ENCODE data around the gene MAGEA3.
"Not testable (repeated sequence)": the region's sequence is repeated elsewhere in the genome, so short reads cannot be mapped to it uniquely, and the experiment has no call there.

Gene MAGEA3

GRCh38 chrX:152735860-152736511 lies 37.4 kb downstream of the MAGEA3 start:
- in situ Hi-C loops (cut with HindIII; ENCODE audit: low sequenced_read_pairs) = no loop called here

- in situ Hi-C loops (cut with HindIII; ENCODE audit: low sequenced_read_pairs) = not testable (repeated sequence)
Observed at GRCh38 chrX:152736528-152736927, 37.9 kb downstream of the MAGEA3 start.

- in situ Hi-C loops (cut with HindIII; ENCODE audit: low sequenced_read_pairs) = no loop called here
Observed at GRCh38 chrX:152738560-152738959, 40.0 kb downstream of the MAGEA3 start.

All from DLD1 (cell line).